Neuron (in vitro differentiated cells): ENCODE measurements around the gene B3GAT3.
A peak's percentile ranks its signal among the peaks of the same experiment; 100 is the strongest.
"Not testable (repeated sequence)": the region's sequence is repeated elsewhere in the genome, so short reads cannot be mapped to it uniquely, and the experiment has no call there.

Experiments used
- H2AFZ ChIP-seq: one replicate; pipeline ENCODE4 v1.6.1; 2013; ENCODE audit warnings: low read depth, mild to moderate bottlenecking, inconsistent platforms, low read length, moderate library complexity
- H3K27me3 ChIP-seq: one replicate; pipeline ENCODE4 v1.6.1; 2013; ENCODE audit warnings: low read length; ENCODE audit not compliant: insufficient read depth
- H3K36me3 ChIP-seq: one replicate; pipeline ENCODE4 v1.6.1; 2013; ENCODE audit warnings: low read length; ENCODE audit not compliant: insufficient read depth
- H3K4me1 ChIP-seq: one replicate; pipeline ENCODE4 v1.6.1; 2013; ENCODE audit warnings: low read length; ENCODE audit not compliant: insufficient read depth
- H3K4me3 ChIP-seq: 2 replicates; pipeline ENCODE4 v1.5.1; 2013; ENCODE audit warnings: mild to moderate bottlenecking, low read length, moderate library complexity
- H3K9me3 ChIP-seq: one replicate; pipeline ENCODE4 v1.6.1; 2013; ENCODE audit warnings: low read length

The B3GAT3 gene

DNA sequence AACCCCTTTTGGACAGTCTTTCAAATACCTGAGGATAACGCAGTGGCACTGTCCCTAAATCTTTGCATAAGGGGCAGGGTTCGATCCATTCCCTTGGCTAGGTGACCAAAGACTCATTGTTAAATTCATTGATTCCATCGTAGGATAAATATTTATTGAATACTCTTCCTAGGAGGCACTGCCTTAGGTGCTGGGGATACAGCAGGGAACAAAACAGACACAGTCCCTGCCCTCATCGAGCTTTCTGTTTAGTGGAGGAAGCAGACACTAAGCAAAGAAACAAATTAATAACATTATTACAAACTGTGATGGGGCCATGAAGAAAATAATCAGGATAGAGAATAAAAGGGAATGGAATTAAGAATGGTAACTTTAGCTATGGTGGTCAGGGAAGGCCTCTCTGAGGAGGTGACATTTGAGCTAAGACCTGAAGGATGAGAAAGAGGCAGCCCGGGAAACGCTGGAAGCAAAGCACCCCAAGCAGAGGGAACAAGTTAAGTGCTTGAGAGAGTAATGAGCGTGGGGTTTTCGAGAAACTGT is 689 bp downstream of the B3GAT3 start:
- Histone ChIP-seq H3K4me1 (peaks cover 11% of the 10 kb centered on the region), H2AFZ (no peak overlapping the region), H3K9me3 (no peaks in the 10 kb centered on the region), H3K4me3 (peak overlapping the region; percentile 82), H3K27me3 (no peaks in the 10 kb centered on the region), H3K36me3 (peaks cover 29% of the 10 kb centered on the region)

- not testable (repeated sequence) for H2AFZ ChIP-seq, H3K4me3 ChIP-seq, H3K27me3 ChIP-seq, H3K9me3 ChIP-seq
- peaks cover 15% of the 10 kb centered on the region for H3K4me1 ChIP-seq
- H3K36me3 ChIP-seq, result peaks cover 17% of the 10 kb centered on the region
Observed at GRCh38 chr11:62616957-62617356, 4.8 kb downstream of the B3GAT3 start.

GRCh38 chr11:62615521-62615920 is 6.3 kb downstream of the B3GAT3 start:
- Histone ChIP-seq H3K4me1 (peaks cover 19% of the 10 kb centered on the region), H2AFZ (no peak overlapping the region), H3K9me3 (no peaks in the 10 kb centered on the region), H3K4me3 (no peak overlapping the region), H3K27me3 (no peaks in the 10 kb centered on the region), H3K36me3 (peaks cover 17% of the 10 kb centered on the region)

DNA sequence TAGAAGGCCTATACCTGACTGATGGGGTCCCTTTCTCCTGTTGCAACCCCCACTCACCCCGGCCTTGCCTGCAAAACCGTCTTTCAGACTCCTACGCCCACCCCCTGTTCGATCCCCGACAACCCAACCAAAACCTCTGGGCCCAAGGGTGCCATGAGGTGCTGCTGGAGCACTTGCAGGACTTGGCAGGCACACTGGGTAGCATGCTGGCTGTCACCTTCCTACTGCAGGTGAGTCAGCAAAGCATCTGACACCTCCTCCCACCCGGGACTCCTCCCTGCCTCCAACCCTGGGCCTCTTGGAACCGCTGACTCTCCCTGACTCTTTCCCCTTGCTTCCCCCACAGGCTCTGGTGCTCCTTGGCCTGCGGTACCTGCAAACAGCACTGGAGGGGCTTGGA is 7.5 kb downstream of the B3GAT3 start:
- no peak overlapping the region for H3K4me3 ChIP-seq
- no peaks in the 10 kb centered on the region for H3K9me3 ChIP-seq
- H3K4me1 ChIP-seq, result peaks cover 19% of the 10 kb centered on the region
- H3K27me3 ChIP-seq, result no peaks in the 10 kb centered on the region
- H3K36me3 ChIP-seq, result peaks cover 17% of the 10 kb centered on the region
- H2AFZ ChIP-seq, result no peak overlapping the region

DNA sequence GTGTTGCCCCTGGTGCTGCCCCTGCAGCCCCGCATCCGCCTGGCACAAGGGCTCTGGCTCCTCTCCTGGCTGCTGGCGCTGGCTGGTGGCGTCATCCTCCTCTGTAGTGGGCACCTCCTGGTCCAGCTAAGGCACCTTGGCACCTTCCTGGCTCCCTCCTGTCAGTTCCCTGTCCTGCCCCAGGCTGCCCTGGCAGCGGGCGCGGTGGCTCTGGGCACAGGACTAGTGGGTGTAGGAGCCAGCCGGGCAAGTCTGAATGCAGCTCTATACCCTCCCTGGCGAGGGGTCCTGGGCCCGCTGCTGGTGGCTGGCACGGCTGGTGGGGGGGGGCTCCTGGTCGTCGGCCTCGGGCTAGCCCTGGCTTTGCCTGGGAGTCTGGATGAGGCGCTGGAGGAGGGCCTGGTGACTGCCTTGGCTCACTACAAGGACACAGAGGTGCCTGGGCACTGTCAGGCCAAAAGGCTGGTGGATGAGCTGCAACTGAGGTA is 8.5 kb downstream of the B3GAT3 start:
- peak overlapping the region; percentile 53 for H3K4me3 ChIP-seq
- peaks cover 19% of the 10 kb centered on the region for H3K4me1 ChIP-seq
- no peaks in the 10 kb centered on the region for H3K9me3 ChIP-seq
- H3K36me3 ChIP-seq, result peaks cover 13% of the 10 kb centered on the region
- H3K27me3 ChIP-seq, result no peaks in the 10 kb centered on the region
- H2AFZ ChIP-seq, result no peak overlapping the region

DNA sequence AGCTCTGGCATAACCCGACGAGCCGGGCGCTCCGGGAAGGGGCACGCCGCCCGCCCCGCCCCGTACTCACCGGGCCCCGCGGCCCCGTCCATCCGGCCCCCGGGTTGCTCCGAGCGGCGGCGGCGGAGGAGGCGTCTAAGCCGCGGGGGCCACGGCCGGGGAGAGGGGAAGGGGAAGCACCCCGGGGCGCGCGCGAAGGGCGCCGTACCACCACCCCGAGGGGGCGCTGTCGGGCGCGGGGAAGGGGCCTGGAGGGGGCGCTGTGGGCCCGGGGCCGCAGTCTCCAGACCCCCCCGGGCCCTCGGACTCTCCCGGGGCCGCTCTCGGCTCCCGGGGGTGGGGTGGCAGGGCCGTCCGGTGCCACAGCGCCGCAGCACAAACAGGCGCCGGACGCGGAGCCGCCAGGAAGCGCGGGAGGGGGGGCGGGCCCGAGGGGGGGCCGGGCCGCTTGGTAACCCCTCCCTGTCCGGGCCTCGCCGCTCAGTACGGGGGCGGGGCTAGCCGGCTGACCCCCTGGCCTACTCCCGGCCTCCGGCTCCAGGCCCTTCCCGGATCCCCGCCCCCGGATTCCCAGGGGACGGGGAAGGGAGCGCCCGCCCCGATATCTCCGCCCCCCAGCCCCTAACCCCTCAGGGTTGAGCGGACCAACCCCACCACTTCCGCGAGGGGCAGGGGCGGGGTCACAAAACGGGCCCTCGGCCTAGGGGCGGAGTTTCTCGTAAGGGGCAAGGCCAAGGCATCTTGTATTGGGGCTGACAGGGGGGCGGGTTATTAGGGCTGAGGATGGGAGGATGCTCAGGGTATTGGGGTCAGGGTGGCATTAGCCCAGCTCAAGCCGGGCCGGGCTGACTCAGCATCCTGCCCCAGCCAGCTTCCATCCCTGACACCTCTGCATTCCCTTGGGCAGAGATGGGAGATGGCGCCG is 9.2 kb downstream of the B3GAT3 start, which contains the start of the genes EML3 and ROM1:
EML3 (minus strand) TSS at position 410 of the 925 bp plus-strand sequence; CDS start at position 92, 318 bp downstream.
ROM1 (plus strand) TSS at position 892 of the 925 bp plus-strand sequence; CDS start at position 917, 25 bp downstream.
- Histone ChIP-seq H3K27me3 (no peaks in the 10 kb centered on the region), H3K9me3 (no peaks in the 10 kb centered on the region), H2AFZ (peak within 1 kb of the TSS; percentile 71), H3K4me3 (peak within 1 kb of the TSS; percentile 53), H3K4me1 (peaks cover 19% of the 10 kb centered on the region), H3K36me3 (peaks cover 13% of the 10 kb centered on the region)

DNA sequence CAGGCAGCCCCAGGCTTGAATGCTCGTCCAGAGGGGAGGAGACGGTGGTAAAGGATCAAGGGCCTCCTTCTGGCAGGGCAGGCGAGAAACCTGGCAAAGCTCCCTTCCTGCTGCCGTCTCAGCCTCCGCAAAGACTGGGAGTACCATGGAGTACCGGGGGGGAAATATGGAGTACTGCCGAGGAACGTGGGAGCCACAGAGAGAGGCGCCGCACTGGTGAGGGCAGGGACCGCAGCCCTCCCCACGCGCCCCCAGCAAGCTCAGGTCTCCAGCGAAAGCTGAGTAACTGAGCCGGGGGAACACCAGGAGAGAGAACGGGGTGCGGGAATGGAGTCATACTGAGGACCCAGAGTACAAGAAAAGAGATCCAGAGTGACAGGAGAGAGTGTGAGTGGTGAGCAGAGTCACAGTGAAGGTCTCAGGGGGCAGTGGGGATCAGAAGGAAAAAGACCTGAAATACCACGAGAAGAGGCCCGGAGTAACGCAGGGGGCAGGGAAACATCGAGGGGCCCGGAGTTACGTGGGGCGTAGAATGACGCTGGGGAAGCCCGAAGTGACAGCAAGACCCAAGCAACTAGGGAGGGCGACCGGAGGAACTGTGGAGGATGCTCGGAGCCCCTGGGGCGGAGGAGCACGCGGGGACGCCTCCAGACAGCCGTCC is 10.0 kb downstream of the B3GAT3 start:
- Histone ChIP-seq H3K27me3 (no peaks in the 10 kb centered on the region), H3K36me3 (peaks cover 8% of the 10 kb centered on the region), H3K9me3 (no peaks in the 10 kb centered on the region), H3K4me1 (peaks cover 19% of the 10 kb centered on the region), H3K4me3 (peak overlapping the region; percentile 53), H2AFZ (peak overlapping the region; percentile 71)

GRCh38 chr11:62610814-62611704 is 10.7 kb downstream of the B3GAT3 start:
- Histone ChIP-seq H3K9me3 (no peaks in the 10 kb centered on the region), H3K27me3 (no peaks in the 10 kb centered on the region), H3K4me1 (peaks cover 19% of the 10 kb centered on the region), H3K4me3 (peak overlapping the region; percentile 53), H2AFZ (peak overlapping the region; percentile 71), H3K36me3 (peaks cover under 1% of the 10 kb centered on the region)

DNA sequence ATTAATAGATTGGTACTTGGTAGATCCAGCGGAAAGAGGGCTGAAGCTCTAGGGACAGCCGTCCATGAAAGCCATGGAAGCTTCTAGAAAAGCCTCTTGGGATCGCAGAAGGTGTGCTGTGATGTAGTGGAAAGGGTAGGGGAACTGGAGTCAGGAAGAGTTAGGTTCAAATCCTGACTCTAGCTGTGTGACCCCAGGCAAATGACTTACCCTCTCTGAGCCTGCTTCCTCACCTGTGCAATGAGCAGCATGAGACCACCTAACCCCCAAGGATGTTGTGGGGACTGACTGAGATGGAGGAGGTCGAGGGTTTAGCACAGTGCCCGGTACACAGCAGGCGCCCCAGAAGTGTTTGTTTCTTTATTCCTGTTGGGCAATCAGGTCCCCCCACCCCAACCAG is 11.4 kb downstream of the B3GAT3 start:
- no peaks in the 10 kb centered on the region for H3K27me3 ChIP-seq
- no peaks in the 10 kb centered on the region for H3K9me3 ChIP-seq

DNA sequence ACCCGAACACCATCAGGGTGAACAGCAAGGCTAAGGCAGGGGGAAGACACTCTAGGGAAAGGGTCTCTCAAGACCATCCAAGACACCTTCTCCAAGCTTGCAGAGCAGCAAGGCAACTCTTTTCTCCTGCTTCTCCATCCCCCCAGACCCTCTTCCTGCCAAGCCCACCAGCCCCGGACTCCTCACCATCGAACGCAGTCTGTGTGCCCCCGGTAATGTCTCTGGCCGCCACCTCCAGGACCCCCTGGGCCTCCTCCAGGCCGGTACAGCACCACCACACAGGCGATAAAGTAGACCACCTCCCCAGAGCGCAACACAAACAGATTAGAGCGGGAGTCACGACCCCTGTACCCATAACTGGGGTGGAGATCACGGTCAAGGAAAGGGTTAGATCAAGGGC is 13.0 kb downstream of the B3GAT3 start:
- no peak overlapping the region for H2AFZ ChIP-seq
- H3K36me3 ChIP-seq, result no peaks in the 10 kb centered on the region
- peaks cover 31% of the 10 kb centered on the region for H3K4me1 ChIP-seq
- H3K4me3 ChIP-seq, result no peak overlapping the region
- no peaks in the 10 kb centered on the region for H3K27me3 ChIP-seq
- H3K9me3 ChIP-seq, result no peaks in the 10 kb centered on the region

More for the DNA sequence above, 11.4 kb downstream of the B3GAT3 start:
- no peaks in the 10 kb centered on the region for H3K36me3 ChIP-seq
- H2AFZ ChIP-seq, result no peak overlapping the region
- no peak overlapping the region for H3K4me3 ChIP-seq
- H3K4me1 ChIP-seq, result peaks cover 19% of the 10 kb centered on the region

GRCh38 chr11:62607714-62608113 is 14.1 kb downstream of the B3GAT3 start:
- Histone ChIP-seq H3K27me3 (no peaks in the 10 kb centered on the region), H3K4me3 (no peak overlapping the region), H3K36me3 (no peaks in the 10 kb centered on the region), H3K9me3 (no peaks in the 10 kb centered on the region), H2AFZ (no peak overlapping the region), H3K4me1 (peaks cover 27% of the 10 kb centered on the region)

- Histone ChIP-seq H3K4me3 (no peak overlapping the region), H3K36me3 (no peaks in the 10 kb centered on the region), H3K4me1 (peaks cover 17% of the 10 kb centered on the region), H3K27me3 (no peaks in the 10 kb centered on the region), H3K9me3 (no peaks in the 10 kb centered on the region), H2AFZ (no peak overlapping the region)
Observed at GRCh38 chr11:62605902-62606301, 15.9 kb downstream of the B3GAT3 start.
